HG03108 (cell line): ENCODE results near the gene MMAA.
"Not testable (repeated sequence)": the region's sequence is repeated elsewhere in the genome, so short reads cannot be mapped to it uniquely, and the experiment has no call there.

Experiments
- ATAC-seq: cut with Tn5 transposase; IDR thresholded peaks from one replicate; pipeline ENCODE4 v1.9.1; 2021; ENCODE audit warnings: moderate library complexity; ENCODE audit not compliant: unreplicated experiment

MMAA gene

DNA sequence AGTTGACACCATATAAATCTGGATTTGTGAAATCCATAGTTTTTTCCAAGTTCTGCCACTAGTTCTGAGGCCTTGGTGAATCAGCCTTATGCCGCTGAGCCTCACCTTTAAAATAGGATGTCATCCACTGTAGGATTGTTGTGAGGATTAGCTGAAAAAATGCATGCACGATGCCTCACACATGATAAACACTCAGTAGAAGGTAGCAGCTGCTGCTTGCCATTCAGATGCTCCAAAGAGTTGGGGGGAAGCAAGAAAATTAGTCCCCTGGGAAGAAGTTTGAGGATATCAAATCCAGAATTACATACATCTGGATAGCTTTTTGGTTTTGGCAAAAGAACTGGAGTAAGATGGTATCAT, 7.4 kb downstream of the MMAA start:
- ATAC-seq: no peak

DNA sequence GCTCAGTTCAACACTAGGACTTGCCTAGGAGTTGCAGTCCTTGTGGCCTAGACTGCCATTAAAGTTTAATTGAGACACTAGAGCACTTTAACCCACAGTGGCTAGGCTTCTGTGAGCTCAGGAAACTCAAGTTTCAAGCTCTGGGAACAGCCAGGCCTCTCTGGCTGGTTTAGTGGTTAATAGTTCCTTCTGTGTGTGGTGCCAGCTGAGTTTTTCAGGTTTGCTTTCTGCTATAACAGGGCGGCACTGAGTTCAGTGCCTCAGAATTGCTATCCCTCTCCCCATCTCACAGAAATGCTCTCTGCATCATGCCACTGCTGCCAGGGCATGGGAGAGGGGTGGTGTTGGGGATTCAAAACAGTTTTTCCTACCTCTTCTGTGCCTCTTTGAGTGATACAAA, 15.9 kb downstream of the MMAA start:
- ATAC-seq: no peak

GRCh38 chr4:145635630-145636029, 16.4 kb downstream of the MMAA start:
- no peak for ATAC-seq

GRCh38 chr4:145639186-145639698, 20.1 kb downstream of the MMAA start:
- no peak for ATAC-seq

GRCh38 chr4:145640236-145640635, 21.1 kb downstream of the MMAA start:
- not testable (repeated sequence) for ATAC-seq

DNA sequence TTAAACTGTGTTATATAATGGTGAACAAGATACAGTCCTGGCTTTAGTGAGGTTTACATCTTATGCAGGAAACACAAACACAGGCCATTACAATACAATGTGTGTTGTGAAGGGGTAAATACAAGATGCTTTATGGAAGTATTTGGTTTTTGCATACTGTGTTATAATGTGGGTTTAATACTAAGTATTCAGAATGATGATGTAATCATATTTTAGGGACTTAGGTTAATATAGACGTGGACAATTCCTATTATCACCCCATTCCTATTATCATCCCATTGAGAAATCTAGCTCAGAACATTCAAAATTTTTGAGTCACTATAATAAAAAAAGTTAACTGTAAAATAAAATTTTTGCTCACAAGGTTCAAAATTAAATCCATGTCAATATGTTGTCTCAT, 24.1 kb downstream of the MMAA start:
- ATAC-seq: no peak

DNA sequence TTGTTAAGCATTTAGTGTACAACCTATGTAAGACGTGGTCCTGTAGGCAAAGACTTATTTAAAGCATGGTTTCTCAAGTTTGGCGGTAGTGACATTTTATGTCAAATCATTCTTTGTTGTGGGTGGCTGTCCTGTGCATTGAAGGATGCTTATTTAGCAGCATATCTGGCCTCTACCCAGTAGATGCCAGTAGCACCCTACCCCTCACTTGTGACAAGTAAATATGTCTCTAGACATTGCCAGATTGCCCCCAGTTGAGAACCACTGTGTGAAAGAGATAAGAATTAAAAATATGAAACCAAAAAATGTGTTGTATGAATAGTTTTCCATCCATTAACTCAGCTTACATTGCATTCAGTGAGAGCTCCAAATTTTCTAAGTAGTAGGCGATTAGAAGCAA, 25.5 kb downstream of the MMAA start:
- no peak for ATAC-seq

GRCh38 chr4:145656156-145656555, 37.0 kb downstream of the MMAA start:
- ATAC-seq: no peak

- ATAC-seq: no peak
These were observed 40.9 kb downstream of the MMAA start for GRCh38 chr4:145660064-145660463.

- no peak for ATAC-seq
These were observed 44.0 kb downstream of the MMAA start for GRCh38 chr4:145663194-145663593.

DNA sequence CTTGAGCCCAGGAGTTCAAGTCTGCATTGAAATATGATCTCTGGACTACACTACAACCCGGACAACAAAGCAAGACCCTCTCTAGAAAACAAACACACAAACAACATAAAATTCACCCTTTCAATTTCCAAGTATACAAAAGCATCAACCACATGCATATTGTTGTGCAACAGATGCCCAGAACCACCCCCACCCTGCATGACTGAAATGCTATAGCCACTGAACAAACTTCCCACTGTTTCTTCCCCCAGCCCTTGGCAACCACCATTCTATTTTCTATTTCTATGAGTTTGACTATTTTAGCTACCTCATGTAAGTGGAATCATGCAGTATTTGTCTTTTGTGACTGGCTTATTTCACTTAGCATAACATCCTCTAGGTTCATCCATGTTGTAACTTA, 46.6 kb downstream of the MMAA start:
- ATAC-seq: no peak

DNA sequence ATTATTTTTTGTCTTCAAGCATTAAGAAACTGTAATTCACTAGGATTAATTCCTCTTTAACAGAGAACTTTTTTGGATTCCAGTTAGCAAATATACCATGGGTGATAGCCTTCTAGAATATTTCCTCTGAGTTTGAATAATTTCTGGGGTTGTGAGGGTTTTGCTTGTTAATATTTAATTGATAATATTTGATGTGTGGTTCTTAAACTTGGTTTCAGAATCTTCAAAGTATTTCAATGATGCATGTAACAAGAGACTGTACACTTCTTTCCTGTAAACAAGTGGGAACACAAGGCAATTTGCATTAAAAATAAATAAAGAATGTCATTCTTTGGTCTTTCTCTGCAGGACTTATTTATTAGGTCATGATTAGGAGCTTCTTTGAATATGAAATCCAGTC, 51.2 kb downstream of the MMAA start:
- ATAC-seq: no peak

- no peak for ATAC-seq
These were observed 60.3 kb downstream of the MMAA start for GRCh38 chr4:145679520-145679919.

DNA sequence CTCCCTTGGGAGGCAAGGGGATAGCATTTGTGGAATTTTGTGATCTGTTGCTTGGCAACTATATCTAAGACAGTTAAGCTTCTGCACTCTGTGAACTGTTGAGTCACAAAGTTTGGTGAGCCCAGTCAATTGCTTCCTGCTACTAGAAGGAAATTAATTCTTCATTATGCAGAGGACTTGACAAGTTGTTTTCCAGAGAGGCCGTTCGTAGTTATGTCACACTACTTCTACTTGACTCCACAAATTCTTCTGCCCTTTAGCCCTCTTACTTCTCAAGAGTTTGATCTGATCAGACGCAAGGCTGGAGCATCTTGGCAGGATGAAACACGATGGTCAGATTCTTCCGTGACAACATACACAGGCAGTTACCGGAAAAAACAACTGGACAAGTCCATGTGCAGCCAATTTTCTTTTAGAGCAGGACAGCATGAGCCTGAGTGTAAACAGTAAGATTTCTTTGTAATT, 60.8 kb downstream of the MMAA start, which contains the start of gene C4orf51:
TSS of gene C4orf51 (plus strand) at position 156 of the 465 bp plus-strand sequence. CDS start at position 214, 58 bp downstream.
- ATAC-seq: no peak

DNA sequence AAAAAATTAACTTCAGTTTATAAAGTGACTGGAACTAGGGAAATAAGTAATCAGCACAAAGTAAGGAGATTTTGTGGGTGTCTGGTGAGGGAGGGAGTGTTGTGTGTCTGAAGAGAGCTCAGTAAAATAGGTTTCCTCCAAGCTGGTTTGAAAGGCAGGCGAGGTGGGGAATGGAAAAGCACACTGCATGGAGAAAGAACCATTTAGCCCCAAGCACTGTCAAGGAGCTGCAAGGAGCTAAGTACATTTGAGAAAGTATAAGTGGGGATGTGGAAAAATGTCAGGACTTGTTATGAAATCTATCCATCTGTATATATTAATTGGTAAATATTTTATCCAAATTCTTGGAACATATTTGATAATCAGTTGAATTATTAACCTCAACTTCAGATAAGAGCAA, 61.7 kb downstream of the MMAA start:
- ATAC-seq: no peak

GRCh38 chr4:145681518-145681917, 62.3 kb downstream of the MMAA start:
- ATAC-seq: no peak

- ATAC-seq: no peak
These were observed 62.8 kb downstream of the MMAA start for GRCh38 chr4:145681956-145682355.

- no peak for ATAC-seq
These were observed 67.8 kb downstream of the MMAA start for GRCh38 chr4:145686991-145687390.

- no peak for ATAC-seq
These were observed 71.4 kb downstream of the MMAA start for GRCh38 chr4:145690610-145691009.

DNA sequence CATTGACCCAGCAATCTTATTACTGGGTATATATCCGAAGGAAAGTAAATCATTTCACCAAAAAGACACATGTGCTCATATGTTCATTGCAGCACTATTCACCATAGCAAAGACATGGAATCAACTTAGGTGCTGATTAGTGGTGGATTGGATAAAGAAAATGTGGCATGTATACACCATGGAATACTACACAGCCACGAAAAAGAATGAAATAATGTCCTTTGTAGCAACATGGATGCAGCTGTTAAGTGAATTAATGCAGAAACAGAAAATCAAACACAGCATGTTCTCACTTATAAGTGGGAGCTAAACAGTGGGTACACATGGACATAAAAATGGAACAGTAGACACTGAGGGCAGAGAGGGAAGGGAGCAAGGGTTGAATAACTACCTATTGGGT, 72.2 kb downstream of the MMAA start:
- not testable (repeated sequence) for ATAC-seq

- ATAC-seq: no peak
These were observed 75.7 kb downstream of the MMAA start for GRCh38 chr4:145694929-145695328.

DNA sequence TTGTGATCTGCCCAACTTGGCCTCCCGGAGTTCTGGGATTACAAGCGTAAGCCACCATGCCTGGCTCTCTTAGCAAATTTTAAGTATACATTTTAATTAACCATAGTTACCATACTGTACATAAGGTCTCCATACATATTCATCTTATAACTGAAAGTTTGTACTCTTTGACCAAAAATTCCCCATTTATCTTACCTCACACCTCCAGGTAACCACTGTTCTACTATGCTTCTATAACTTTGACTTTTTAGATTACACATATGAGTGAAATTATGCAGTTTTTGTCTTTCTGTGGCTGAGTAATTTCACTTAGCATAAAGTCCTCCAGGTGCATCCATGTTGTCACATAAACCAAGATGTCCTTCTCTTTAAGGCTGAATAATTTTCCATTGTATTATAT, 78.1 kb downstream of the MMAA start:
- ATAC-seq: no peak

GRCh38 chr4:145698507-145698906, 79.3 kb downstream of the MMAA start:
- ATAC-seq: no peak
